Measurements from ENCODE around the gene RTTN. TPM values are rescaled to one million over a fixed set of nuclear protein-coding genes. Genes with fewer than 3 reads are reported as not detected.

Gene RTTN
- total and polyA plus RNA-seq, 9 of the 15 experiments (the other 6 are each of a cell fraction or from before 2014, with no cell fraction given), result 3.1 to 18.3 (median 10.6) TPM

- no peak for TF ChIP-seq IRF1 (CRISPR knock-in tag; IDR thresholded peaks at IDR 0.05; ENCODE audit: borderline replicate concordance)
- no peak for TF ChIP-seq GABPB1 (CRISPR knock-in tag; IDR thresholded peaks at IDR 0.05)
Measured at GRCh38 chr18:70146174-70146573, 59.3 kb downstream of the RTTN start (continued).

GRCh38 chr18:70142001-70142400, 63.5 kb downstream of the RTTN start:
- no peak overlapping the region for H3K4me2 ChIP-seq (ENCODE audit: insufficient read depth, low read length)
- H3K36me3 ChIP-seq (ENCODE audit: control insufficient read depth, insufficient read depth, low read length), result peaks cover under 1% of the 10 kb centered on the region; the same call in 2 of the 3 replicates
- no peaks in the 10 kb centered on the region for H3K79me2 ChIP-seq (ENCODE audit: control insufficient read depth, insufficient read depth, low read length)
- DNase-seq (ENCODE audit: extremely low read depth in 1 of 4, low spot score in 3 of 4) (no peak), FAIRE-seq (no peak), ATAC-seq (no peak)
- no peaks in the 10 kb centered on the region for H3K9me3 ChIP-seq (replicated peaks; ENCODE audit: control insufficient read depth, insufficient read depth, low read depth, low read length)
- TF ChIP-seq HNRNPL (IDR thresholded peaks at IDR 0.05; ENCODE audit: low read depth, low read length) (no peak), ARID4B (CRISPR knock-in tag; IDR thresholded peaks at IDR 0.05) (no peak), TSC22D4 (tag; IDR thresholded peaks at IDR 0.05) (no peak)
- H3K4me1 ChIP-seq (replicated peaks in 1 of 2; ENCODE audit: control insufficient read depth in 2 of 2, insufficient read depth in 2 of 2, low read length in 2 of 2), result no peaks in the 10 kb centered on the region
- WGBS (ENCODE audit: insufficient coverage, low coverage, missing lambda C conversion rate), result 93% methylated on average over 3 of the region's 3 CpGs
- no peaks in the 10 kb centered on the region for H4K20me1 ChIP-seq (replicated peaks; ENCODE audit: control insufficient read depth, insufficient read depth, low read length)
- intact Hi-C loops (cut with micrococcal nuclease), result no loop called here
- no peaks in the 10 kb centered on the region for H3K27me3 ChIP-seq (ENCODE audit: control insufficient read depth in 2 of 2, insufficient read depth in 2 of 2, low read length in 2 of 2)
- H3K27ac ChIP-seq (ENCODE audit: extremely low read depth, low read depth, low read length), result no peak overlapping the region
- ChIA-PET CTCF (ENCODE audit: low intra/inter-chr PET ratio) (no interaction called here), POLR2A (interaction anchor here (0.9 kb wide), 1 partner anchor 10 kb away, joined by 3 read pairs; no protein-coding TSS in a partner anchor)
- no TSS peak for BruUV-seq (replicated peaks)
- H3K9ac ChIP-seq (ENCODE audit: insufficient read depth in 1 of 2, low read depth in 2 of 2, low read length in 2 of 2), result no peak overlapping the region
- no peak overlapping the region for H3K4me3 ChIP-seq
- H3K9me1 ChIP-seq (ENCODE audit: control insufficient read depth, insufficient read depth, low read length), result no peaks in the 10 kb centered on the region
- no peak overlapping the region for H2AFZ ChIP-seq (ENCODE audit: low read depth, low read length)
- in situ Hi-C loops (cut with MboI), result no loop called here
